ENCODE data around the gene LRMDA. TPM values are rescaled to one million over a fixed set of nuclear protein-coding genes. Genes with fewer than 3 reads are reported as not detected.

LRMDA gene
- polyA plus RNA-seq, 2 of the 4 experiments (the other 2 are of a cell fraction), result 4.6 to 5.2 TPM

- H3K9me3 ChIP-seq, result peaks cover 6% of the 10 kb centered on the region; the same call in 1 of the 3 replicates
- H3K4me1 ChIP-seq, result no peaks in the 10 kb centered on the region
- no peak overlapping the region for H3K27ac ChIP-seq
- no peak for TF ChIP-seq MAZ (IDR thresholded peaks at IDR 0.05; ENCODE audit: borderline replicate concordance, low read depth, low read length)
- TF ChIP-seq GATA3 (IDR thresholded peaks at IDR 0.05; ENCODE audit: borderline replicate concordance), result no peak
- TF ChIP-seq FOXS1 (CRISPR knock-in tag; IDR thresholded peaks at IDR 0.05), result no peak
- no peak for TF ChIP-seq NR3C1 (IDR thresholded peaks at IDR 0.05)
- no peak for TF ChIP-seq JUN (IDR thresholded peaks at IDR 0.05)
- no peak for TF ChIP-seq HEYL (CRISPR knock-in tag; IDR thresholded peaks at IDR 0.05)
- no peak for TF ChIP-seq TP53 (CRISPR knock-in tag; IDR thresholded peaks at IDR 0.05)
- no peak for TF ChIP-seq SMC3 (IDR thresholded peaks at IDR 0.05)
- TF ChIP-seq JUNB (IDR thresholded peaks at IDR 0.05), result no peak
- no peak for TF ChIP-seq REST (IDR thresholded peaks at IDR 0.05)
- no peak for TF ChIP-seq RFX5 (IDR thresholded peaks at IDR 0.05)
- no peak for TF ChIP-seq BCL3 (IDR thresholded peaks at IDR 0.05)
- no peak for TF ChIP-seq CBX2 (IDR thresholded peaks at IDR 0.05; ENCODE audit: borderline replicate concordance, low read depth)
- FAIRE-seq, result no peak
- H3K4me3 ChIP-seq, result no peak overlapping the region
- 53% methylated on average over 7 of the region's 7 CpGs for WGBS (ENCODE audit: missing lambda C conversion rate)
- ChIA-PET CTCF (interaction anchor here (1.3 kb wide), 1 partner anchor 11 kb away, joined by 3 read pairs; no protein-coding TSS in a partner anchor), POLR2A (no interaction called here)
- ATAC-seq, result no peak
- H3K4me2 ChIP-seq, result no peak overlapping the region
- no peak for DNase-seq (ENCODE audit: low read depth in 1 of 2, low spot score in 1 of 2)
Observed at GRCh38 chr10:76150876-76151288, 719.5 kb downstream of the LRMDA start.

- ATAC-seq (no peak), FAIRE-seq (no peak)
Observed at GRCh38 chr10:76152186-76152585, 720.8 kb downstream of the LRMDA start.

More at GRCh38 chr10:76152186-76152585, 720.8 kb downstream of the LRMDA start:
- CTCF ChIA-PET, result no interaction called here
- no peak for DNase-seq (ENCODE audit: low read depth in 1 of 2, low spot score in 1 of 2)
- TF ChIP-seq CBX8 (IDR thresholded peaks at IDR 0.05), result no peak
- no peak for TF ChIP-seq BHLHE40 (IDR thresholded peaks at IDR 0.05; ENCODE audit: low read depth, low read length)
- TF ChIP-seq CBX2 (IDR thresholded peaks at IDR 0.05; ENCODE audit: borderline replicate concordance, low read depth), result no peak
- no peak for TF ChIP-seq ZNF302 (CRISPR knock-in tag; IDR thresholded peaks at IDR 0.05)
- TF ChIP-seq MAZ (IDR thresholded peaks at IDR 0.05; ENCODE audit: borderline replicate concordance, low read depth, low read length), result no peak
- TF ChIP-seq ZC3H11A (IDR thresholded peaks at IDR 0.05), result no peak
- no peak for TF ChIP-seq HOXB5 (CRISPR knock-in tag; IDR thresholded peaks at IDR 0.05)
- no peak for TF ChIP-seq TP53 (CRISPR knock-in tag; IDR thresholded peaks at IDR 0.05)
- TF ChIP-seq RAD21 (conservative IDR thresholded peaks at IDR 0.05 in 1 of 2, IDR thresholded peaks at IDR 0.05 in 1 of 2), result no peak
- TF ChIP-seq ZSCAN20 (CRISPR knock-in tag; IDR thresholded peaks at IDR 0.05), result no peak
- no peak for TF ChIP-seq KDM1A (IDR thresholded peaks at IDR 0.05; ENCODE audit: low read depth)
- TF ChIP-seq BCL3 (IDR thresholded peaks at IDR 0.05), result no peak
- TF ChIP-seq KDM5A (IDR thresholded peaks at IDR 0.05), result no peak
- no peak for TF ChIP-seq EHMT2 (IDR thresholded peaks at IDR 0.05; ENCODE audit: low read depth)
- no peak for TF ChIP-seq MAFK (IDR thresholded peaks at IDR 0.05; ENCODE audit: partially characterized antibody)
- TF ChIP-seq RCOR1 (IDR thresholded peaks at IDR 0.05; ENCODE audit: low read depth, low read length), result no peak
- no peak for TF ChIP-seq ATOH8 (CRISPR knock-in tag; IDR thresholded peaks at IDR 0.05; ENCODE audit: low read depth)
- TF ChIP-seq FOSL2 (IDR thresholded peaks at IDR 0.05), result no peak
- no peak for TF ChIP-seq FOSL2 (CRISPR knock-in tag; IDR thresholded peaks at IDR 0.05)
- TF ChIP-seq PBX3 (IDR thresholded peaks at IDR 0.05), result no peak
- POLR2A ChIA-PET, result no interaction called here
- H3K27ac ChIP-seq, result no peak overlapping the region
- no peak overlapping the region for H3K4me2 ChIP-seq
- 2% methylated on average over 1 of the region's 1 CpG for WGBS (ENCODE audit: missing lambda C conversion rate)
- H3K4me1 ChIP-seq, result no peaks in the 10 kb centered on the region
- H3K4me3 ChIP-seq, result no peak overlapping the region
- H3K9me3 ChIP-seq, result peaks cover 6% of the 10 kb centered on the region; the same call in 1 of the 3 replicates

Measured in A549 (cell line).